Activated naive CD4-positive, alpha-beta T cell treated with anti-CD3 and anti-CD28 coated beads, Interleukin-2, amount 50 U/mL, for 72 hours (primary cell): ENCODE data around the gene GRIK3. TPM values are rescaled to one million over a fixed set of nuclear protein-coding genes. Genes with fewer than 3 reads are reported as not detected.

ENCODE experiments used
- ATAC-seq, 2 donors: fragments of 150-1000 bp; cut with Tn5 transposase; 2 replicates each; pipeline ENCODE4 v1.10.0; 2021; ENCODE audit warnings: mild to moderate bottlenecking in 2 of 2, moderate library complexity in 2 of 2
- DNase-seq, 2 donors: peaks; one replicate each; pipeline ENCODE4 v3.0.0; 2021 to 2022; ENCODE audit warnings: low spot score in 2 of 2
- H3K27ac Mint-ChIP-seq, 2 donors: one replicate each; pipeline ENCODE4 v1.8.0; 2022; ENCODE audit warnings: mild to moderate bottlenecking in 2 of 2, mixed read lengths in 2 of 2
- H3K36me3 Mint-ChIP-seq, 2 donors: one replicate each; pipeline ENCODE4 v1.8.0; 2022; ENCODE audit warnings: mixed read lengths in 2 of 2
- H3K9me3 Mint-ChIP-seq, 2 donors: one replicate each; pipeline ENCODE4 v1.8.0; 2022; ENCODE audit warnings: mixed read lengths in 2 of 2
- total RNA-seq, 2 donors: library from RNA; stranded (reverse); gene quantifications; one replicate each; pipeline ENCODE4 v1.2.3, GENCODE V29; 2022

GRIK3 gene
- total RNA-seq, 2 donors from 2014 or later = not detected

DNA sequence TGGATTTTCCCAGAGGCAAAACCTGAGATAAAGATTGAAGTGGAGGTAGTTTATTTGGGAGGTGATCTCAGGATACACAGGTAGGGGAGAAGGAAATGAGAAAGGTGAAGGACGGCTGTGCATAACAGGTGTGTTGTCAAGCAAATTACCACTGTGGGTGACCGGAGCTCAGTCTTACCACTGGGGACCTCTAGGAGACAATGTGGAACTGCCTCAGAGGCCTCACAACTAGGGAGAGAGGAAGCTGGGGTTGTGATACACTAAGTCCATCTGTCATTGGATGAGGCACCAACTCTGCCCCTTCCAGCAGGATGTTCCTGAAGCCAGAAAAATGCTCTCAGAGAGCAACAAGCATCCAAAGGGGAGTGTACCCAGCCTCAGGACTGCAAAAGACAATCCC is 32.6 kb downstream of the GRIK3 start:
- Mint-ChIP-seq H3K36me3 (no peaks in the 10 kb centered on the region), H3K27ac (no peak overlapping the region), H3K9me3 (no peaks in the 10 kb centered on the region)
- ATAC-seq (no peak), DNase-seq (no peak)

DNA sequence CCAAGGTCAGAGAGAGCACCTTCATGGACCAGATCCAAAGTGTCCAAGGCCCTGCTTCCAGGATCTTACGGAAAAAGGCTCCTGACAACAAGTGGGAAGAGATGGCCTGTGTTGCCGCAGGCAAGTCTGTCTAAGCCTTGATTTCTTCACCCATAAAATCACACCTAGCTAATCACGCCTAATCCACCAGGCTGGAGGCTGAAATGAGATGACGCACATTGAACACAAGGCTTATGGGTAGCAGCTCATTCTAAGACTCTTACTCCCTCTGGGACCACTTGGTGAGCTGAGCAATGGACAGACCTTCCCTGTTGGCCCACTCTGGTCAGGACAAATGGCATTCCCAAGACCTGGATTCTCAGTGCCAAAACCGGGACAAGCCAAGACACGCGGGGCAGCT is 38.2 kb downstream of the GRIK3 start:
- Mint-ChIP-seq H3K27ac (no peak overlapping the region), H3K36me3 (no peaks in the 10 kb centered on the region), H3K9me3 (no peaks in the 10 kb centered on the region)
- no peak for ATAC-seq
- DNase-seq = no peak

DNA sequence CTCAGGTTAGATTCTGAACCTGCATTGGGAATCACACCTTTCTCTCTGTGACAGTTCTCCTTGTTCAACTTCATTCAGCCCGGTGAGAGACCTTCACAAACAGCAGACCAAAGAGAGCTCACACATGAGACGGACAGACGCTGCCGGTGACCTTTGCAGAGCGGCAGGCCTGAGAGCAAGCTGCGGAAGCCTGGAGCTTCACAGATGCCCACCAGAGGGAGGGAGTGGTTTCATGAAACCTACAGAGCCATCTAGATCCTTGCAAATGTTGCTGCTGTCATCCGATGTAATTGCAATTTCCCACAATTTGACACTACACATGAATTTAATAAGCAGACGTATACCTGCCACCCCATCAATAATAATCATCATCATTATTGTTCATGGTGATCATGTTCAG is 39.4 kb downstream of the GRIK3 start:
- Mint-ChIP-seq H3K27ac (no peak overlapping the region), H3K9me3 (no peaks in the 10 kb centered on the region), H3K36me3 (no peaks in the 10 kb centered on the region)
- ATAC-seq (no peak), DNase-seq (no peak)

DNA sequence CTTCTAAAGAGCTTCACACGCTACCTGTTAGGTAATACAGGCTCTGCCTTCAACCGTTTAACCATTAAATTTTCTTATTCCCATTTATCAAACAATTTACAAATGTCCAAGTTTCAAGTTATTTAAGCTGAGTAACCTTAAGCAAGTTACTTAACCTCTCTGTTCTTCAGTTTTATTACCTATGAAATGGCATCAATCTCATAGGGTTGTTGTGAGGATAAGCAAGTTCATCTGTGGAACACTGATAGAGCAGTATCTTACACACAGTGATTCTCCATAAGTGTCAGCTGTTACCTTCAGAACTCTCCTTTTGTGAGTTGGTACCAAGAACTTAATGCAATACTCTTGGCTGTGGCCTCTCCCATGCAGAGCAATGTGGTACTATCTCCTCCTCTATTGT is 40.0 kb downstream of the GRIK3 start:
- Mint-ChIP-seq H3K36me3 (no peaks in the 10 kb centered on the region), H3K9me3 (no peaks in the 10 kb centered on the region), H3K27ac (no peak overlapping the region)
- no peak for ATAC-seq
- DNase-seq = no peak

DNA sequence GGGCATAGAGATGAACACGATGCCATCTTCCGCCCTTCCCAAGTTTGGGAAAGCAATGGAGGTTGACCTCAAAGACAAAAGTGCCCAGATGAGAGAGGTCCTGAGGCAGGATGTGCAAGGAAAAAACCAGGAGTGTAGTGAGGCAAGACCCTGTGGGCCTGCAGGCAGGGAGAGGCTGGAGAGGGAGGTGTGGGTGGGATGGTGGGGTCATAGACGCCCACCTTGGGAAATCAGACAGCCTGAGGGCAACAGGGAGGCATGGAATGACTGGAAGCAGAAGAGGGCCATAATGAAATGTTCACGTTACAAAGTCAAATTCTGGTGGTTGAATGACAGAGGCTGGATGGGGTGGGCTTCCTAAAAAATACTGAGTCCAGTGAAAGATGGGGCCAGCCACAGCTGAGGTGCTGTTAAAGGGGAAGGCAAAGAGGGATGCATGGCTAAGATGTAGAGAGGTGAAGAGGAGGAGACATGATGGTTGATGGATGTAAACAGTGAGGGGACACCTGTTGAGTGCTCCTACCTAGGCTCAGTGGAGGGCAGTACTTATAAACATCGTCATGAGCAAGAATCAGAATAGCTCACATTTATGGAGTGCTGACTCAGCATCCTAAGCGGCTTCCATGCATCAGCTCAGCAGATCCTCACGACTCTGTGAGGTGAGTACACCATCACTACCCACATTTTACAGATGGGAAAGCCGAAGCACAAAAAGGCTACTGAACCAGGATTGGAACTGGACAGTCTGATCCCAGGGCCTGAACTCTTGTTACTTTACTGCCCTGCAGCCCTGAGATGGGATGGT is 42.0 kb downstream of the GRIK3 start:
- no peaks in the 10 kb centered on the region for H3K36me3 Mint-ChIP-seq
- H3K9me3 Mint-ChIP-seq = no peaks in the 10 kb centered on the region
- H3K27ac Mint-ChIP-seq = no peak overlapping the region
- ATAC-seq (no peak), DNase-seq (no peak)

DNA sequence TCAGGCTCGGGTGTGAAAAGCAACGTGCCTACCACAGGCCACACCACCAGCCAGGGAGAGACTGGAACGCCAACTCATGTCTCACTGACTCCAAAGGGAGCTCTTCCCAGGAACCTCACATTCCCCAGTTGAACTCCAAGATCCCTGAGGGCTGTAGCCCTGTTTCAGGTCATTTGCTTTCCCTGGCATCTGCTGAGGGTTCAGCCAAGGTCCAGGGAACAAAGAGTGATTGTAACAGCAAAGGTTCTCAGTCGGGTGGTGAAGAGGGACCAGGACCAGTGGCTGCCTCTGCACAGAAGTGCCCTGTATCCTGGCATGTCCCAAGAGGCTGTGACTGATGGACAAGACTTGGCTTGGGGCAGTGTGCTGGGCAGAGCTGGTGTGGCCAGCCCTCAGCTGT is 42.8 kb downstream of the GRIK3 start:
- no peak for DNase-seq

DNA sequence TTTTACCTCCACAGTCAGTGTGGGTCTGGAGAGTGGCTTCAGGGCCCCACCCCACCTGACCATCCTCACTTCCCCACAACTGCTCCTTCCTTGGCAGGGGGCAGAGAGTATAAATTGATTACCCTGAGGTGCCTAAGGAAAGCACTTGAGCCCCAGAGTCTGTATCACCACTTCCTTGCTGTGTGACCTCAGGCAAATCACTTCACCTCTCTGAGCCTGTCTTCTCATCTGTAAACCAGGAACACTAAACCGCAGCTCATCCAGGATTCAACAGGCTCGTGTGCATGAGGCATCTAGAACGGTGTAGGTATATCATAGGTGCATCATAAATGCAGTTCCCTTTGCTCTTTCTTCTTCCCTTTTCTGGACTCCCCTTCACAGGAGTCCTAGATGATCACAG is 43.4 kb downstream of the GRIK3 start:
- ATAC-seq (no peak), DNase-seq (no peak)
- no peak overlapping the region for H3K27ac Mint-ChIP-seq
- H3K36me3 Mint-ChIP-seq = no peaks in the 10 kb centered on the region
- no peaks in the 10 kb centered on the region for H3K9me3 Mint-ChIP-seq

More for the DNA sequence above, 42.8 kb downstream of the GRIK3 start:
- H3K36me3 Mint-ChIP-seq = no peaks in the 10 kb centered on the region
- ATAC-seq = no peak
- no peaks in the 10 kb centered on the region for H3K9me3 Mint-ChIP-seq
- no peak overlapping the region for H3K27ac Mint-ChIP-seq

DNA sequence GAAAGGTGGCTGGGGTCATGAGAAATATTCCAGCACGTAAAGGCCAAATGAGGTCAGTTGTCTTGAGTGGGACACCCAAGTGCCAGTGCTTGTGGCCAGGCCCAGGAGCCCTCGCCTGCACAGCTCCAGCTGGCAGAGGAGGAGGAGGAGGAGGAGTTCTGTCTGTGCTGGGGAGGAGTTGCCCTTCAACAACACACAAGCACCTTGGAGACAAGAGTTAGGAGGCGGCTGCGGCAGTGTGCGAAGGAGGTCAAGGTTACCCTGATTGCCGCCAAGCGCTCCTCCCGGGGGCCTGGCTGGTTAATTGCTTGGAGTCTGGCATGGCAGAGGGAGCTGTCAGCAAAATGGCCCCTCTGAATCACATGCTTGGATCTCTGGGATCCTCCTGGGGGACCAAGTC is 45.1 kb downstream of the GRIK3 start:
- no peaks in the 10 kb centered on the region for H3K9me3 Mint-ChIP-seq
- DNase-seq (no peak), ATAC-seq (no peak)
- no peak overlapping the region for H3K27ac Mint-ChIP-seq
- H3K36me3 Mint-ChIP-seq = no peaks in the 10 kb centered on the region

DNA sequence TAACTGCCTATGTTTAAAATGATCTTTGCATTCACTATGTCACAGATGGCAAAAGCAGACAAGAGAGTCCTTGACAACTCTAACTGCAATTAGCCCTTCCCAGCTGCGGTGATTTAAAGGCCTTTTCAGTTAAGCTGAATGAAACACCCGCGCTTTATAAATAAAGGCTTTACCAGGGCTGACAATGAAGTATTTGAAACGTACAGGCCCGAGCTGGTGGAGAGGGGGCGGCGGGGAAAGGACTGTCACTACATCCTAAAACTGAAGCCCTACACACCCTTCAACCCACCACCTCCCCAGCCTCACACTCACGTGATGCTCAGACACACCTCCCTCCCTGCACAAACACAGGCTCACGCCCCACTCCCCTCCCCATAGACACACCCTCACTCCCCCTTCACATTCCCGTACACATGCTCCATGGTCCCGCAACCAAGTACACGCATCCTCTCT is 45.5 kb downstream of the GRIK3 start:
- ATAC-seq (no peak), DNase-seq (no peak)
- no peaks in the 10 kb centered on the region for H3K36me3 Mint-ChIP-seq
- H3K27ac Mint-ChIP-seq = no peak overlapping the region
- H3K9me3 Mint-ChIP-seq = no peaks in the 10 kb centered on the region

DNA sequence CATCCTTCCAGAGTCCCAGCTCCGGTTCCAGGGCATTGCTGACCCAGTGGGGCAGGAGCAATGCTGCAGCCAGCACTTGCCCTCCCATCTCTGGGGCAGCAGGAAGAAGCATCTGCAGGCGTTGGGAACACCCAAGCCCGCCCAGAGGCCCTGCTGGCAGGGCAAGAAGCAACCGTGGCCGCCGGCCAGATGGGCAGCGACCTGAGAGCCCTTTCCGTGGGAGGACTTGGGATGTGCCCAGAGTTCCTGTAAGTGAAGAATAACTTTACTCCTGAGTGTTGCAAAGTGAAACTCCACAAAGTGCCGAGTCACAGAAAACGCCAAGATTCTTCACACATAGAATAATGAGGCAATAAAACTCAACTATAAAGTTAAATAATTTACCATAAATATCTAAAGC is 46.0 kb downstream of the GRIK3 start:
- DNase-seq (no peak), ATAC-seq (no peak)
- no peak overlapping the region for H3K27ac Mint-ChIP-seq

DNA sequence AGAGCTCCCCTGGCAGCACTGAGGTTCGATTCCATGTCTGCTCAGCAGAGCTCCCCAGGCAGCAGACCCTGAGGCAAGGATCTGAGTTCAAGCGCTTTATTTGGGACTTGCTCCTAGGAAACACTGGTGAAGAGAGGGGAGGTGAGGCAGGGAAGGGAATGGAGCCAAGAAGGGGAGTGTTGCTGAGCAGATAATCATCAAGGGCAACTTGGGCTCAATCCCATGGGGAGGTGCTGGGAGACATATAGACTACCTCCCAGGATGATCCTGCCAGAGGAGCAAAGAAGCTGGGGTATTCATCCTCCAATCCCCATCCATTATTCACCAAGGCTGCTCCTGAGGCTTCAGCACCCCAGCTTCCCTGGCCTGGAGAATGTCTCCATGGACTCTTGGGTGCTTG is 47.0 kb downstream of the GRIK3 start:
- no peak overlapping the region for H3K27ac Mint-ChIP-seq
- H3K36me3 Mint-ChIP-seq = no peaks in the 10 kb centered on the region
- ATAC-seq = no peak
- no peaks in the 10 kb centered on the region for H3K9me3 Mint-ChIP-seq
- no peak for DNase-seq

More for the DNA sequence above, 46.0 kb downstream of the GRIK3 start:
- Mint-ChIP-seq H3K9me3 (no peaks in the 10 kb centered on the region), H3K36me3 (no peaks in the 10 kb centered on the region)

DNA sequence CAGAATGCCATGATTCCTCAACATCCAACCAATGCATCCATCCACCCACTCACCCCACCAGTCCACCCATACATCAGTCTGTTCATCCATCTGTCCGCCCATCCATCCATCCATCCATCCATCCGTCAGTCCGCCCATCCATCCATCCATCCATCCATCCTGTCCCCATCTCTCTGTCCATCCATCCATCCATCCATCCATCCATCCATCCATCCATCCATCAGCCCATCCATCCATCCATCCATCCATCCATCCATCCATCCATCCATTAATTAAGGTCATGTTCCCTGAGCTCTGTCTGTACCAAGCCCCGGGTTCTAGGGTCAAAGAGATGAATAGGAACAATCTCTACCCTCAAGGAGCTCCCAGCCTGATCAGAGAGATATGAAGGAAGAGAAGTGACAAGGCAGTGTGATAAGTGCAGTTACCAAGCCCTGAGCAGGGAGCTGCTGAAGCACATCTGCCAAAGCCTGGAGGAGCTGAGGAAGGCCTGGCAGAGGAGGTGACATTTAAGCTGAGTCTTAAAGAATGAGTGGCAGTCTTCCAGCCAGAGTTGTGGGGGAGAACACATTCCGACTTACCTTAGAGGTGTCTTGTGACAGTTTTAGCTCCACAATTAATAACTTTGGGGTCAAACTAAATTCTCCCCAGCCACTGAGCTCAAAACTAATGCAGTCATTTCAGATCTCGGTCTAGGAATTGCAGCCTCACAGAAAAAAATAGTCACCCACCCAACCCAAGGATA is 47.9 kb downstream of the GRIK3 start:
- DNase-seq (no peak), ATAC-seq (no peak)
- Mint-ChIP-seq H3K27ac (no peak overlapping the region), H3K9me3 (no peaks in the 10 kb centered on the region), H3K36me3 (no peaks in the 10 kb centered on the region)

DNA sequence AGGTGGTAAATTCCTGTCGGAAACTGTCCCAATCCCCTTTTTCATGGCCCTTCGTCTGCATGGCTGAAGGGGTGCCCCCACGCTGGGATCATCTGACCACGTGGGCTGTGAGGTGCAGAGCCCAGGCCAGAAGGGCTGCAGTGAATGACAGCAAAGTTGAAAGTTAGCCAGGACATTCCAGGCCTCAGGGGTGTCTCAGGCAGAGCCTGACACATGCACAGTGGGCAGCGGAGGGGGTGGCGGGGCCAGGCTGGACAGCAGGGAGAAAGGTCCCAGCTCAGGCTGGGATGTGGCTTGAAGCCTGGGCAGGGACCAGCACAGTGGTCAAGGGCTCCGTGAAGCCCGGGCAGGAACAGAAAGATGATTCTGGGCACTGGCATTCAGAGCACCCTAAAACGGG is 49.6 kb downstream of the GRIK3 start:
- ATAC-seq = no peak

DNA sequence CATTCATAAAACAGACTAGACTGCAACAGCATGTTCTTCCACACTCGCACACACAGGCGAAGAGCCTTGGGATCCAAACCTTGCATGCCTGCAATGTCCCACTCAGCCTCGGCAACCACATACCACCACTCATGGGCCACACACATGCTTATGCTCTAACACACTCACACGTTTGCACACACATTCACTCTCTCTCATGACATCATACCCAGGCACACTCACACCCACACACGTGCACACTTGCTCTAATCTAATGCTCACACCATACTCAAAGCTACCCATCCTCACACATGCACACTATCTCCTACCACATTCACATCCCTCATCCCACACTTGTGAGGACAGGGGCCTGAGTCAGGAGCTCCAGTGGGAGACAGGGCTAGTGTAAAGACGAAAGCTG is 50.3 kb downstream of the GRIK3 start:
- Mint-ChIP-seq H3K27ac (no peak overlapping the region), H3K36me3 (no peaks in the 10 kb centered on the region), H3K9me3 (no peaks in the 10 kb centered on the region)
- no peak for DNase-seq
- no peak for ATAC-seq

More for the DNA sequence above, 49.6 kb downstream of the GRIK3 start:
- no peak for DNase-seq
- no peaks in the 10 kb centered on the region for H3K36me3 Mint-ChIP-seq
- H3K27ac Mint-ChIP-seq = no peak overlapping the region
- no peaks in the 10 kb centered on the region for H3K9me3 Mint-ChIP-seq

DNA sequence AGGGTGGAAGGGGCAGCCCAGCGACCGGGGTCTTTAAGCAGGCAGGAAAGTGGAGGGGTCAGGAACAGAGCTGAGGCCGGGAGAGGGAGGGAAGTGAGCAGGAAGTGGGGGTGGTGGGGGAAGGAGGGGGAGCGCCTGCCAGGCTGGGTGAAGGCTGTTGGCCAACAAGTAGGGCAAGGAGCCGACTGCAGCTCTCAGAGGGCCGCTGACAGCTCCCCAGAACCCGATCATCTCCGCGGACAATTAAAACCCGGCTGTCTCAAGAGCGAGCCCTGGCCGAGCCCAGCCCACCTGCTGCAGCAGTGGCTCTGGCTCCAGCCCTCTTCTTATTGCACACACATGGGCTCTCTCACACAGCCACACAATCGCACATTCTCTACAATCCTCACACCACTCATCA is 51.6 kb downstream of the GRIK3 start:
- ATAC-seq (no peak), DNase-seq (no peak)
- Mint-ChIP-seq H3K9me3 (peaks cover 0 to 4% of the 10 kb centered on the region in 2 donors), H3K36me3 (no peaks in the 10 kb centered on the region), H3K27ac (no peak overlapping the region)

DNA sequence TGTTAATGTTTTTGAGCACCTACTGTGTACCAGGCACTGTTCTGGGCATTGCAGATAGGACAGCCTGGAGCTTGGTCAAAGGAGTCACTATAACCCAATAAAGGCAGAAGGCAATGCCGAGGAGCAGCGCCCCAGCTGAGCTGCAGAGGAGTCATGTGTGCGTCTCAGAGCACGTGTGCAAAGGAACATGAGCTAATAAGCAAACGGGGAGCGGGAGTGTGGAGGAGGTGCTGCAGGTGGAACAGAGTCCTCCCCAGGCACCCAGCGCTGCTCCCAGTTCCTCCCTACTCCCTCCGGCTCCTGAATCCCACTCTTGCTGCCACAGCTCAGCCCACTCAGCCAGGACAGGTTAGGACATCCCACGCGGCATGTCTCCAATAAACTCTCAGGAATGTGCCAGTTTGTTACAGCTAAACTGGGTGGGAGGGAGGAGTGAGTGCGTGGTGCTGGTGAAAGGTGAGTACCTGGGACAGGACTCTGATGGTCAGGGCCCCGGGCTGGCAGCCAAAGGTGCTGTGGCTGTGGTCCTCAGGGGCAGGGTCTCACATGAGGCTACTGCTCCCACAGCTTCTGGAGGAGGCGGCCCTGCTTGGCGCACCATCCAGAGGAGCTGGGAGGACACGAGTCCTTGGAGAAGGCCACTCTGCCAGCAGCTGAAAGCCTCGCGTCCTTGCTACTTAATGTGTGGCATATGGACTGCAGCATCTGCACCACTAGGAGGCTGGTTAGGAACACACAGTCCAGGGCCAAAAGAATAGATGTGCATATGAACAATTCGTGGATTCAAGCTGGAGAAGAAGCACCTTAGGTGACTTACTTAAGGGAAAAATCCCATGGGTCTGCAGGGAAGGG is 52.3 kb downstream of the GRIK3 start:
- no peaks in the 10 kb centered on the region for H3K36me3 Mint-ChIP-seq
- no peak overlapping the region for H3K27ac Mint-ChIP-seq
- DNase-seq = no peak
- peaks cover 0 to 4% of the 10 kb centered on the region in 2 donors for H3K9me3 Mint-ChIP-seq
- ATAC-seq = no peak

DNA sequence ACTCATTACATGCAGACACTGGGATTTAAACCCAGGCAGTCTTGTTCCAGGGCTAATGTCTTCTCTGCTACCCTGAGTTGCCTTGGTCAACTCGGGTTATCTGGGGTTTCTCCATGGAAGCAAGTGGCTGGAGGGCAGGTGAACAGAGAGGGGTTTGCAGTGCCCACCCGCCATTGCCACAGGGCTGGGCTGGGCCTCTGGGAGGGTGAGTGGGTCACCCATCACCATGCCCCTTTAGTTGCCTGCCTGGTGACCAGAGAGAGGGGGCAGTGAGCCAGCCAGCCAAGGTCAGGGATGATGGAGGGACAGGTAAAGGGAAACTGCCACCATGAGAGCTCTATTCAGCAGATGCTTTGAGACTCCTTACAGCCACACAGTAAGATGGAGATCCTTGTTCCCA is 53.2 kb downstream of the GRIK3 start:
- DNase-seq (no peak), ATAC-seq (no peak)
- H3K27ac Mint-ChIP-seq = no peak overlapping the region
- peaks cover 0 to 4% of the 10 kb centered on the region in 2 donors for H3K9me3 Mint-ChIP-seq
- no peaks in the 10 kb centered on the region for H3K36me3 Mint-ChIP-seq
